ENCODE data around the gene HAGHL.

The HAGHL gene

GRCh38 chr16:762595-763268 lies 35.8 kb downstream of the HAGHL start:
- Histone ChIP-seq H3K27ac (ENCODE audit: low read depth, low read length, poor library complexity, severe bottlenecking) (no peak overlapping the region), H3K4me2 (ENCODE audit: low read length) (no peak overlapping the region), H3K27me3 (ENCODE audit: insufficient read depth, low read length) (no peaks in the 10 kb centered on the region), H3K79me2 (ENCODE audit: insufficient read depth, low read length) (no peaks in the 10 kb centered on the region), H3K9me3 (ENCODE audit: low read length) (no peaks in the 10 kb centered on the region), H3F3A (ENCODE audit: insufficient read depth, low read length) (no peaks in the 10 kb centered on the region), H3K4me3 (ENCODE audit: low read depth, low read length, poor library complexity, severe bottlenecking) (no peak overlapping the region), H2AFZ (ENCODE audit: low read length) (no peak overlapping the region), H4K20me1 (ENCODE audit: insufficient read depth, low read length) (no peaks in the 10 kb centered on the region), H3K36me3 (ENCODE audit: insufficient read depth, low read length) (no peaks in the 10 kb centered on the region), H3K9me2 (ENCODE audit: low read depth, low read length) (no peaks in the 10 kb centered on the region), H3K9ac (ENCODE audit: low read length) (no peak overlapping the region), H3K4me1 (ENCODE audit: insufficient read depth, low read length, severe bottlenecking) (no peaks in the 10 kb centered on the region)
- TF ChIP-seq EZH2 (IDR thresholded peaks at IDR 0.05; ENCODE audit: borderline replicate concordance, low read length) (no peak), CTCF (IDR thresholded peaks at IDR 0.05; ENCODE audit: low read length) (no peak)

GRCh38 chr16:763369-764183 lies 36.7 kb downstream of the HAGHL start:
- no peak overlapping the region for H3K4me3 ChIP-seq (ENCODE audit: low read depth, low read length, poor library complexity, severe bottlenecking)
- no peak overlapping the region for H3K27ac ChIP-seq (ENCODE audit: low read depth, low read length, poor library complexity, severe bottlenecking)
- H3K36me3 ChIP-seq (ENCODE audit: insufficient read depth, low read length) = no peaks in the 10 kb centered on the region
- no peak overlapping the region for H3K9ac ChIP-seq (ENCODE audit: low read length)
- H3K9me3 ChIP-seq (ENCODE audit: low read length) = no peaks in the 10 kb centered on the region
- H3K4me2 ChIP-seq (ENCODE audit: low read length) = no peak overlapping the region
- no peaks in the 10 kb centered on the region for H3K4me1 ChIP-seq (ENCODE audit: insufficient read depth, low read length, severe bottlenecking)
- no peak for TF ChIP-seq CTCF (IDR thresholded peaks at IDR 0.05; ENCODE audit: low read length)
- no peak for TF ChIP-seq EZH2 (IDR thresholded peaks at IDR 0.05; ENCODE audit: borderline replicate concordance, low read length)
- H2AFZ ChIP-seq (ENCODE audit: low read length) = no peak overlapping the region
- H3K27me3 ChIP-seq (ENCODE audit: insufficient read depth, low read length) = no peaks in the 10 kb centered on the region
- no peaks in the 10 kb centered on the region for H3K79me2 ChIP-seq (ENCODE audit: insufficient read depth, low read length)
- H3K9me2 ChIP-seq (ENCODE audit: low read depth, low read length) = no peaks in the 10 kb centered on the region
- H4K20me1 ChIP-seq (ENCODE audit: insufficient read depth, low read length) = no peaks in the 10 kb centered on the region
- no peaks in the 10 kb centered on the region for H3F3A ChIP-seq (ENCODE audit: insufficient read depth, low read length)

GRCh38 chr16:764184-764750 lies 37.4 kb downstream of the HAGHL start:
- no peak overlapping the region for H3K4me2 ChIP-seq (ENCODE audit: low read length)
- H3K27me3 ChIP-seq (ENCODE audit: insufficient read depth, low read length) = no peaks in the 10 kb centered on the region
- H4K20me1 ChIP-seq (ENCODE audit: insufficient read depth, low read length) = no peaks in the 10 kb centered on the region
- H3K9me2 ChIP-seq (ENCODE audit: low read depth, low read length) = no peaks in the 10 kb centered on the region
- no peak overlapping the region for H3K4me3 ChIP-seq (ENCODE audit: low read depth, low read length, poor library complexity, severe bottlenecking)
- no peaks in the 10 kb centered on the region for H3K79me2 ChIP-seq (ENCODE audit: insufficient read depth, low read length)
- H3K9me3 ChIP-seq (ENCODE audit: low read length) = no peaks in the 10 kb centered on the region
- no peak overlapping the region for H2AFZ ChIP-seq (ENCODE audit: low read length)
- H3K4me1 ChIP-seq (ENCODE audit: insufficient read depth, low read length, severe bottlenecking) = no peaks in the 10 kb centered on the region
- H3K9ac ChIP-seq (ENCODE audit: low read length) = no peak overlapping the region
- H3K36me3 ChIP-seq (ENCODE audit: insufficient read depth, low read length) = no peaks in the 10 kb centered on the region
- no peak for TF ChIP-seq EZH2 (IDR thresholded peaks at IDR 0.05; ENCODE audit: borderline replicate concordance, low read length)
- no peak for TF ChIP-seq CTCF (IDR thresholded peaks at IDR 0.05; ENCODE audit: low read length)
- no peak overlapping the region for H3K27ac ChIP-seq (ENCODE audit: low read depth, low read length, poor library complexity, severe bottlenecking)
- no peaks in the 10 kb centered on the region for H3F3A ChIP-seq (ENCODE audit: insufficient read depth, low read length)

All from OCI-LY1 (cell line).